HG03060 (cell line): Measurements from ENCODE around the gene CDK16.
"Not testable (repeated sequence)": the region's sequence is repeated elsewhere in the genome, so short reads cannot be mapped to it uniquely, and the experiment has no call there.

Source experiments
- ATAC-seq: cut with Tn5 transposase; IDR thresholded peaks from one replicate; pipeline ENCODE4 v1.9.1; 2021; ENCODE audit warnings: low read depth, moderate number of reproducible peaks; ENCODE audit not compliant: unreplicated experiment

CDK16 gene

DNA sequence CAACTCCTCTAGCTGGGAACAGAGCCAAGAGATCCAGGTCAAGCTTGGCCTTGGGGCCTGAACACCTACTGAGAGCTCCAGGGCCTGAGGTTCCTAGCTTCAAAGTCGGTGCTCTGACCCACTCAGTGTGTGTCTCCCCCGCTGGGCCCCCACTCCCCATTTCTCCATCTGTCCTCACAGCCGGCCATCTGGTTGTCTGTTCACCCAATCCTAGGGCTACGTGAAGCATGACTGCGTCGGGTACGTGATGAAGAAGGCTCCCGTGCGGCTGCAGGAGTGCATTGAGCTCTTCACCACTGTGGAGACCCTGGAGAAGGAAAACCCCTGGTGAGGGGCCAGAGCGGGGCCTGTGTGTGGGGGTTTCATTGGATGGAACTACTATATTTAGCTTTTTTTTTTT is 26.7 kb downstream of the CDK16 start:
- ATAC-seq = no peak

DNA sequence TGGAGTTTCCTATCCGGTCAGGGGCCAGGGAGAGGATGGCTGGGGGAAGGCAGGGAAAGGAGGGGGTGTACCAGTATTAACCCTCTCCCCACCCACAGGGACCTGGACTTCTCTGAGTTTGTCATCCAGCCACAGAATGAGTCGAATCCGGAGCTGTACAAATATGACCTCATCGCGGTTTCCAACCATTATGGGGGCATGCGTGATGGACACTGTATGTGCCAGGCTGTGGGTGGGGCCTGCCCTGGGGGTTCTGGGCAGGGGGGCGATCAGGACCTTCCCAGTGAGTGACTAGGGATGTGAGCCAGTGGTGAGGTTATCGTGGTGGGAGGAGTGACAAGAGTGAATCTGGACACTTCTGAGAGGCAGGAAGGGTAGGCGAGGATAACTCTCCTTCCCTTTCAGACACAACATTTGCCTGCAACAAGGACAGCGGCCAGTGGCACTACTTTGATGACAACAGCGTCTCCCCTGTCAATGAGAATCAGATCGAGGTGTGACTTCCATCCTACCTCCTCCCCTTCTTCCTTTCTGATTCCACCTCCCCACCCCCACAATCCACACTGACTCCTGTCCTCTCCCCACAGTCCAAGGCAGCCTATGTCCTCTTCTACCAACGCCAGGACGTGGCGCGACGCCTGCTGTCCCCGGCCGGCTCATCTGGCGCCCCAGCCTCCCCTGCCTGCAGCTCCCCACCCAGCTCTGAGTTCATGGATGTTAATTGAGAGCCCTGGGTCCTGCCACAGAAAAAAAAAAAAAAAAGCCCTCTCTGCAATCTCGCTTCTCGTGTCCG is 28.9 kb downstream of the CDK16 start:
- no peak for ATAC-seq

DNA sequence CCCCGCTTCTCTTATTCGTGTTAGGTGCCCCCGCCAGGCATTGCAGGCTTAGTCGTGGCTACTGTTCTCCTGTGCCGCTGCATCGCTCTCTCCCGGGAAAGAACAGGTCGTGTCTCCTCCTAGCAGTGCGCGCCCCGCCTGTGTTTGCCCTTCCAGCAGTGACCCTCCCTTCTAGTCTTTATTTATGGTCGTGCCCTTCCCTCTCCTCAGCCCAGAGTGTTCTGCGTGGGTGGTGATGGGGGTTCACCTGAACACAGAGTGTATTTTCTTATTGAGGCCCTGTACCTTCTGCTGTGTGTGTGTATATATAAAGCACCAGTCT is 29.5 kb downstream of the CDK16 start:
- ATAC-seq = no peak

DNA sequence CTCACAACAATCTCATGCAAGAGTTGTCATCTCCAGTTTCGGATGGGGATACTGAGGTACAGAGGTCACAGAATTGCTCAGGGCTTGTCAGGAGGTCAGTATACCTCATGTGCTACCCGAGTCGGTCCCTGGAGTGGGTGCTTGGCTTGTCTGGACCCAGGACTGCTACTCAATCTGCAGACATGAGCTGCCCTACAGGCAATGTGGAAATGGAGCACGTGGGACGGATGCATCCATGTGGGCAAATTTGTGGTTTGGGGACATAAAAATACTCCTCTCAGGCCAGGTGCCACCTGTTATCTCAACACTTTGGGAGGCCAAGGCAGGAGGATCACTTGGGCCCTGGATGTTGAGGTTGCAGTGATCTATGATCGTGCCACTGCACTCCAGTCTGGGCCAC is 30.1 kb downstream of the CDK16 start:
- no peak for ATAC-seq

DNA sequence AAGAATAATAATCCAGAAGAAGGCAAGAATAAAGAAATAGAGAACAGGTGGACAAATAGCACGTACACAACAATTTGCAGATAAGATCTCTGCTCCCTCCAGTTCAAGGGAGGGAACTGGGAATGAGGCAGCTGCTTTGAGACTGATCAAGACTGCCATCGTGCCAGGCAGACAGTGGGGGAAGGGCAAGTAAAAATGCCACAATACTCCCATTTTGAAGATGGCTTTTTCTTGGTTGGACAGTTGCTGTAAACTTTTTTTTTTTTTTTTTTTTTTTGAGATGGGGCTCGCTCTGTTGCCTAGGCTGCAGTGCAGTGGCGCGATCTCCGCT is 31.5 kb downstream of the CDK16 start:
- ATAC-seq = no peak

DNA sequence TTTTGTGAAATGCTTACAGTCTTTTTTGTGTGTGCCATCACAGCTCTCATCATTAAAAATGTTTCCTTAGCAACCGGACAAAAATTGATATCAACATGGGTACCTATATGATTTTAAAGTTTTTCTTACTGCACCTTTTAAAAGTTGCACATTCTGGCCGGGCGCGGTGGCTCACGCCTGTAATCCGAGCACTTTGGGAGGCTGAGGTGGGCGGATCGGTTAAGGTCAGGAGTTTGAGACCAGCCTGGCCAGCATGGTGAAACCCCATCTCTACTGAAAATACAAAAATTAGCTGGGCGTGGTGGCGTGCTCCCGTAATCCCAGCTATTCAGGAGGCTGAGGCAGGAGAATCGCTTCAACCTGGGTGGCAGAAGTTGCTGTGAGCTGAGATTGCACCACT is 39.1 kb downstream of the CDK16 start:
- not testable (repeated sequence) for ATAC-seq

DNA sequence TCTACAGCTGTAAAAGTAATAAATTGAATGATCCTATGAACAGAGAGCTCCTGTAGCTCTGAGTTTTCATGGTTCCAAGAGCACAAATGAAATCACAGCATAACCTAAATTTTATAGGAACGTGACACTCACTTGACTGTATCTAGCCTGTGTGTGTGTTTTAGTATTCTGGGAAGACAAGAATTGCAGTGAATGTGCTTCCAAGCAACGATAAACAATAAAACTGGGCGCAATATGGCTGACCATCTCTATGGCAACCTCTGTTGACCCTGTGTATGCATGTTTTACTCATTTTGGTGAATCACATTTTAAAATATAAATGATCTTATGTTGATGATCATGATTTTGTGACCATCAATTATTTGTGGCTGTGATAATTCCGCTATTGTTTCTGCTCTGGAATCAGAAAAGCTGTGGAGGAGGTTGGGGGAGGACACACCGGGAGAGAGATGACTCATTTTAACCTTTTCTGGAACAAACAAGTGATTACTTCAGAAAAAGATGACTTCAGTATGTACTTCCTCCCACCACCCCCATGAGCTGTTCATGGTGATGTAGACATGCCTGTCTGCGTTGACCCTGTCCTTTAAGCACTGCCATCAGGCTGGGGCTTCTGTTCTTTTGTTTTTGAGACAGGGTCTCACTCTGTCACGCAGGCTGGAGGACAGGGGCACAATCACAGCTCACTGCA is 46.1 kb downstream of the CDK16 start:
- ATAC-seq = no peak

DNA sequence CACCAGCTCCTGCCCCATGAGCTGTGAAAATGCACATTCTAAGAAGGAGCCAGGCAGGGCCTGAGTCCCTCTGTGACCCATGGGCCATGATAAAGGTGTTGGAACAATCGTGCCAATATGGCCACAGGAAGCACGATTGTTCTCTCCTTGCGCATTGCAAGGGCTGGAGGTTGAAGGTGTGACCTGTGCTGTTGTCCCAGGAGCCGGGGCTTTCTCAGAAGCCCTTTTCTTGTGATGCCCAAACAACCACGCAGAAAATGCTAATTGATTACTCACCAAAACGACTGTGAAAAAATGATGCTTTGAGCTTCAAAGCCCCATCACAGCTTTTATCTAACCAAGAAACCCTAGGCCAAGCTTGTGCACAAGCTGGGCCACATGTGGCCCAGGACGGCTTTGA is 48.2 kb downstream of the CDK16 start:
- no peak for ATAC-seq

DNA sequence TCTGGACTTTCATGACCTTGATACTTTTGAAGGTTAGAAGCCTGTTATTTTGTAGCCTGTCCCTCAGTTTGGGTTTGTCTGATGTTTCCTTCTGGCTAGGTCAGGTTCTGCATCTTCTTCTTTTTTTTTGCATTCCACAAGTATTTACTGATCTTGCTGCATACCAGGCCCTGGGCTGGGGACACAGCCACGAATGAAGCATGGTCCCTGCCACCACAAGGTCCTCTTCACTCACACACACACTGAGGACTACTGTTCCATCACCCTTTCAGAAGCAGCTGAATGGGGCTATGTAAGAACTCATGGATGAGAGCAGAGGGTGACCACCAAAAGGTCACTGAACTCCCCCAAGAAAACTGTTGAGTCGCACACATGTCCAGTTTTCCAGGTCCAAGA is 53.5 kb downstream of the CDK16 start:
- ATAC-seq = no peak

DNA sequence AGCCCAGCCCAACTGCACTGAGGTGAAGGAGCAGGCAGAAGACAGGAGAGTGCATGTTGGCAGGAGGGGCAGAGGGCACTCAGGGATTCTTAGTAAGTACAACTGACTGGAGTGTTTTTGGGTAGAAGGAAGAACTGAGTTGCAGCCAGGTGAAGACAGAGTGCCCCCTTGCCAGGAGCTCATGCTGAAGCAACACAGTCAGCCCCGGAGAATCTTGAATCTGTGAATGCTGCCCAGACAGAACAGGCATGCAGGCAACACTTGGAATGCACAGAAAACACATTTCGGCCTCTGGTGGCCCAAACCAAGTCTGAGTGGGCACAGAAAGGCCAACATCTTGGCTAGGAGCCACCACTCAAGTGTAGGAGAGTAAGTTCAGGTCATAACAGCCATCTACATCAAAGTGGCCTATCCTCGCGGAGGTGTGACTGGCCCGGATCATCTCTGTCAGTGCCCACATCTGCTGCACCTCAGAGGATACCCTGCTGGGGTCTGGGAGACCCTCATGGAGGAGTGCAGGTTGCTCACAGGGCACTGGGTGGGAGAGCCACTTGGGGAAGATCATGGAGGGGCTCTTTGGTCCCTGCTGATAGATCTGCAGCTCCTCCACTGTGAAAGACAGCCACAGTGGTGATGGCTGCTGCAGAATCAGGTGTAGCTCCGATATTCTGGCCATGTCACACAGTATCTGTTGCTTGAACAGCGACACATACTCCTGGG is 54.7 kb downstream of the CDK16 start:
- ATAC-seq = no peak

DNA sequence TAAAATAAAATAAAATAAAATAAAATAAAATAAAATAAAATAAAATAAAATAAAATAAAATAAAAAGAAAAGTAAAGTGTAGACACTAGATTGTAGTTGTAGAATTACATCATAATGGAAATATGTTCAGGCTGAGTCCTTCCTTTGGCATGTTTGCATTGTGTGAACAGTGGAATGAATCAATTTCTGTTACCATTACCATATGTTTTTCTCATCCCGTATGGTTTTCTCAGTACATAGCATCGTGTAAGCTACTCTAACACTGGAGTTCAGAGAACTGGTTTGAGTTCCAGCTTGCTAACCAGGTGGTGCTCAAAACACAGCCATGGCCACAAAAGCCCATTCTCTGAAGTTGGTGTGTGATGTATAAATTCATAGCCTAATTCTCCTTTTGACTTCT is 60.2 kb downstream of the CDK16 start:
- ATAC-seq = no peak
